Omental fat pad (tissue), 4 donors: ENCODE data around the gene KCNQ5. TPM values are rescaled to one million over a fixed set of nuclear protein-coding genes. Genes with fewer than 3 reads are reported as not detected.

Source experiments
- ATAC-seq: fragments of 150-250 bp; one replicate; pipeline ENCODE4 v1.9.1; 2016; ENCODE audit warnings: mild to moderate bottlenecking, moderate library complexity; ENCODE audit not compliant: low FRiP score
- DNase-seq: peaks from one replicate; pipeline ENCODE4 v3.0.0-alpha.2; 2019; ENCODE audit warnings: low spot score
- CTCF ChIP-seq, 3 donors: fragments of 450-650 bp; IDR thresholded peaks; one replicate each; pipeline ENCODE4 v1.5.1; 2016 to 2017; ENCODE audit warnings: antibody characterized with exemption in 3 of 3, mild to moderate bottlenecking in 3 of 3, moderate library complexity in 2 of 3
- total RNA-seq, 4 donors: library from RNA; depleted of rRNA; stranded (reverse); fragments of >200 nt; gene quantifications; one replicate each; pipeline ENCODE4 v1.1.0, GENCODE V29; 2016

The KCNQ5 gene
- total RNA-seq, 4 donors from 2014 or later, result 0.16 to 0.24 TPM; not detected in 2

- no peak for TF ChIP-seq CTCF (IDR thresholded peaks at IDR 0.05)
- ATAC-seq, result peak; percentile 53
- DNase-seq, result no peak
These were observed 27.4 kb downstream of the KCNQ5 start for GRCh38 chr6:72649032-72649984.

GRCh38 chr6:72650081-72650745 is 28.3 kb downstream of the KCNQ5 start:
- DNase-seq (no peak), ATAC-seq (no peak)
- TF ChIP-seq CTCF (IDR thresholded peaks at IDR 0.05), result no peak

GRCh38 chr6:72651174-72651573 is 29.3 kb downstream of the KCNQ5 start:
- TF ChIP-seq CTCF (IDR thresholded peaks at IDR 0.05), result no peak
- ATAC-seq (no peak), DNase-seq (no peak)

GRCh38 chr6:72651967-72652956 is 30.4 kb downstream of the KCNQ5 start:
- ATAC-seq (no peak), DNase-seq (no peak)
- TF ChIP-seq CTCF (IDR thresholded peaks at IDR 0.05), result no peak

- DNase-seq, result no peak
- TF ChIP-seq CTCF (IDR thresholded peaks at IDR 0.05), result no peak
- ATAC-seq, result no peak
These were observed 31.2 kb downstream of the KCNQ5 start for GRCh38 chr6:72653026-72653425.

- no peak for TF ChIP-seq CTCF (IDR thresholded peaks at IDR 0.05)
- no peak for ATAC-seq
- no peak for DNase-seq
These were observed 32.3 kb downstream of the KCNQ5 start for GRCh38 chr6:72654071-72654621.
